GM06990 (cell line): Measurements from ENCODE around the gene AKAP13.

Experiments
- DNase-seq: peaks from one replicate; pipeline ENCODE4 v3.0.0-alpha.2; 2011; ENCODE audit not compliant: insufficient read length; ENCODE audit errors: extremely low read depth
- H3K27me3 ChIP-seq: replicated peaks from 2 replicates; pipeline ENCODE4 v1.6.0; 2011; ENCODE audit warnings: low read length; ENCODE audit not compliant: control insufficient read depth, insufficient read depth
- H3K36me3 ChIP-seq: 2 replicates; pipeline ENCODE4 v1.5.1; 2011; ENCODE audit warnings: low read length; ENCODE audit not compliant: control insufficient read depth, insufficient read depth
- H3K4me3 ChIP-seq: replicated peaks from 2 replicates; pipeline ENCODE4 v1.5.1; 2011; ENCODE audit warnings: low read depth, mild to moderate bottlenecking, control low read depth, low read length
- CTCF ChIP-seq: IDR thresholded peaks from 2 replicates; pipeline ENCODE4 v1.5.1; 2011; ENCODE audit warnings: low read length, control low read depth, mild to moderate bottlenecking, inconsistent platforms; ENCODE audit not compliant: insufficient read depth, poor library complexity, severe bottlenecking

Gene AKAP13

GRCh38 chr15:85515212-85515611 lies 134.8 kb downstream of the AKAP13 start:
- H3K4me3 ChIP-seq = no peak overlapping the region
- DNase-seq = no peak
- TF ChIP-seq CTCF = no peak
- no peaks in the 10 kb centered on the region for H3K36me3 ChIP-seq
- no peaks in the 10 kb centered on the region for H3K27me3 ChIP-seq

- Histone ChIP-seq H3K27me3 (no peaks in the 10 kb centered on the region), H3K36me3 (peaks cover 1% of the 10 kb centered on the region; the same call in 1 of the 2 replicates), H3K4me3 (no peak overlapping the region)
- TF ChIP-seq CTCF = no peak
- DNase-seq = no peak
Measured at GRCh38 chr15:85517086-85517485, 136.7 kb downstream of the AKAP13 start.

GRCh38 chr15:85518979-85519761 lies 138.8 kb downstream of the AKAP13 start:
- Histone ChIP-seq H3K4me3 (no peak overlapping the region), H3K36me3 (peaks cover 4% of the 10 kb centered on the region), H3K27me3 (no peaks in the 10 kb centered on the region)
- no peak for DNase-seq
- TF ChIP-seq CTCF = no peak

GRCh38 chr15:85520650-85521049 lies 140.2 kb downstream of the AKAP13 start:
- Histone ChIP-seq H3K27me3 (no peaks in the 10 kb centered on the region), H3K36me3 (peaks cover 4% of the 10 kb centered on the region), H3K4me3 (no peak overlapping the region)
- no peak for DNase-seq
- TF ChIP-seq CTCF = no peak

- Histone ChIP-seq H3K4me3 (no peak overlapping the region), H3K36me3 (peaks cover 4% of the 10 kb centered on the region), H3K27me3 (no peaks in the 10 kb centered on the region)
- no peak for DNase-seq
- no peak for TF ChIP-seq CTCF
Measured at GRCh38 chr15:85523530-85523929, 143.1 kb downstream of the AKAP13 start.

- Histone ChIP-seq H3K36me3 (peaks cover 4% of the 10 kb centered on the region), H3K27me3 (no peaks in the 10 kb centered on the region), H3K4me3 (no peak overlapping the region)
- TF ChIP-seq CTCF = no peak
- DNase-seq = no peak
Measured at GRCh38 chr15:85525755-85526154, 145.4 kb downstream of the AKAP13 start.
